Left lung (tissue), 10 donors: ENCODE results near the gene NDUFS5. TPM values are rescaled to one million over a fixed set of nuclear protein-coding genes. Genes with fewer than 3 reads are reported as not detected.
"Not testable (repeated sequence)": the region's sequence is repeated elsewhere in the genome, so short reads cannot be mapped to it uniquely, and the experiment has no call there.

ENCODE experiments used
- ATAC-seq: fragments of 200-7000 bp; cut with Tn5 transposase; one replicate; pipeline ENCODE4 v1.9.1; 2020; ENCODE audit warnings: moderate library complexity
- DNase-seq, 4 donors: peaks; one replicate each; pipeline ENCODE4 v3.0.0-alpha.2; 2013 to 2020
- H3K27ac ChIP-seq, 2 donors: fragments of 200-600 bp; sonication (generic) in 1 of 2; one replicate each; pipeline versions ENCODE4 v1.5.0 to v1.8.0; 2020 to 2021
- H3K27me3 ChIP-seq, 2 donors: fragments of 200-600 bp; sonication (generic) in 1 of 2; one replicate each; pipeline versions ENCODE4 v1.5.0 to v1.8.0; 2020 to 2021
- H3K36me3 ChIP-seq, 2 donors: fragments of 200-600 bp; sonication (generic) in 1 of 2; one replicate each; pipeline versions ENCODE4 v1.5.0 to v1.8.0; 2020 to 2021
- H3K4me1 ChIP-seq, 2 donors: fragments of 200-600 bp; one replicate each; pipeline ENCODE4 v1.8.0; 2021
- H3K4me3 ChIP-seq, 2 donors: fragments of 200-600 bp; sonication (generic) in 1 of 2; one replicate each; pipeline versions ENCODE4 v1.5.0 to v1.8.0; 2020 to 2021; ENCODE audit warnings: mild to moderate bottlenecking in 1 of 2
- H3K9me3 ChIP-seq, 2 donors: fragments of 200-600 bp; sonication (generic) in 1 of 2; one replicate each; pipeline versions ENCODE4 v1.5.0 to v1.8.0; 2020 to 2021
- CTCF ChIP-seq, 2 donors: fragments of 200-600 bp; sonication (generic) in 1 of 2; IDR thresholded peaks; one replicate each; pipeline versions ENCODE4 v1.5.0 to v1.8.0; 2021; ENCODE audit warnings: antibody characterized with exemption in 2 of 2
- intact Hi-C, 2 donors: fragments of 100-400 bp; cut with DNase I; formaldehyde crosslinking; loops; one replicate each; pipeline versions ENCODE4 v1.11.2 to v1.14.2; 2022
- polyA plus RNA-seq, 6 donors: library from polyadenylated mRNA; unstranded; fragments of 120-200 nt; gene quantifications; one replicate each; pipeline ENCODE4 v1.2.1, GENCODE V29; 2013; ENCODE audit not compliant: insufficient read length in 6 of 6
- total RNA-seq, 2 donors: library from RNA; stranded (reverse); fragmentation: NEBNext Ultra II Directional; extraction: Animal tissue kit (Norgen Biotek cat#: 25700); gene quantifications; one replicate each; pipeline ENCODE4 v1.2.1, GENCODE V29; 2021
- donor health status: DM: no; HTN: yes; CAD: no.
- donor health status: DM: no; HTN: no; CAD: no.

Gene NDUFS5
- total and polyA plus RNA-seq, 8 donors: 104 to 292 (median 226) TPM

GRCh38 chr1:39051956-39052355 lies 25.8 kb downstream of the NDUFS5 start:
- intact Hi-C loops: no loop called here
- H3K27ac ChIP-seq: no peak overlapping the region
- H3K27me3 ChIP-seq: no peaks in the 10 kb centered on the region
- no peaks in the 10 kb centered on the region for H3K36me3 ChIP-seq
- H3K9me3 ChIP-seq: no peaks in the 10 kb centered on the region
- TF ChIP-seq CTCF (IDR thresholded peaks at IDR 0.05): no peak
- no peaks in the 10 kb centered on the region for H3K4me1 ChIP-seq
- ATAC-seq (no peak), DNase-seq (no peak)
- no peak overlapping the region for H3K4me3 ChIP-seq

- intact Hi-C loops, H3K4me1 ChIP-seq, ATAC-seq, H3K27ac ChIP-seq, DNase-seq, H3K9me3 ChIP-seq, H3K27me3 ChIP-seq, H3K4me3 ChIP-seq, H3K36me3 ChIP-seq: not testable (repeated sequence)
Measured at GRCh38 chr1:39055213-39055710, 29.1 kb downstream of the NDUFS5 start.

GRCh38 chr1:39061516-39061915 lies 35.4 kb downstream of the NDUFS5 start:
- H3K9me3 ChIP-seq, DNase-seq, H3K27me3 ChIP-seq, H3K36me3 ChIP-seq, H3K27ac ChIP-seq, H3K4me3 ChIP-seq, H3K4me1 ChIP-seq, ATAC-seq, intact Hi-C loops: not testable (repeated sequence)

- Histone ChIP-seq H3K9me3 (no peaks in the 10 kb centered on the region), H3K4me1 (no peaks in the 10 kb centered on the region), H3K27me3 (no peaks in the 10 kb centered on the region), H3K36me3 (no peaks in the 10 kb centered on the region), H3K4me3 (no peak overlapping the region), H3K27ac (no peak overlapping the region)
- intact Hi-C loops: no loop called here
- TF ChIP-seq CTCF (IDR thresholded peaks at IDR 0.05): no peak
- DNase-seq (no peak), ATAC-seq (no peak)
Measured at GRCh38 chr1:39061951-39062350, 35.8 kb downstream of the NDUFS5 start.

- Histone ChIP-seq H3K9me3 (no peaks in the 10 kb centered on the region), H3K27me3 (no peaks in the 10 kb centered on the region), H3K4me1 (no peaks in the 10 kb centered on the region), H3K27ac (peak overlapping the region in 1 of 2 donors; percentile 42), H3K36me3 (no peaks in the 10 kb centered on the region), H3K4me3 (no peak overlapping the region)
- no peak for DNase-seq
- intact Hi-C loops: no loop called here
- no peak for ATAC-seq
- no peak for TF ChIP-seq CTCF (IDR thresholded peaks at IDR 0.05)
Measured at GRCh38 chr1:39063191-39063590, 37.0 kb downstream of the NDUFS5 start.

- no peak overlapping the region for H3K4me3 ChIP-seq
- ATAC-seq: peak; percentile 25
- no peaks in the 10 kb centered on the region for H3K9me3 ChIP-seq
- no peaks in the 10 kb centered on the region for H3K36me3 ChIP-seq
- H3K4me1 ChIP-seq: no peaks in the 10 kb centered on the region
- H3K27ac ChIP-seq: peak overlapping the region in 1 of 2 donors; percentile 42
- DNase-seq: no peak
- intact Hi-C loops: no loop called here
- H3K27me3 ChIP-seq: no peaks in the 10 kb centered on the region
- no peak for TF ChIP-seq CTCF (IDR thresholded peaks at IDR 0.05)
Measured at GRCh38 chr1:39063775-39064174, 37.6 kb downstream of the NDUFS5 start.
